Measurements from ENCODE around the gene MAP2K7.
A peak's percentile ranks its signal among the peaks of the same experiment; 100 is the strongest.
"Not testable (repeated sequence)": the region's sequence is repeated elsewhere in the genome, so short reads cannot be mapped to it uniquely, and the experiment has no call there.

MAP2K7 gene

DNA sequence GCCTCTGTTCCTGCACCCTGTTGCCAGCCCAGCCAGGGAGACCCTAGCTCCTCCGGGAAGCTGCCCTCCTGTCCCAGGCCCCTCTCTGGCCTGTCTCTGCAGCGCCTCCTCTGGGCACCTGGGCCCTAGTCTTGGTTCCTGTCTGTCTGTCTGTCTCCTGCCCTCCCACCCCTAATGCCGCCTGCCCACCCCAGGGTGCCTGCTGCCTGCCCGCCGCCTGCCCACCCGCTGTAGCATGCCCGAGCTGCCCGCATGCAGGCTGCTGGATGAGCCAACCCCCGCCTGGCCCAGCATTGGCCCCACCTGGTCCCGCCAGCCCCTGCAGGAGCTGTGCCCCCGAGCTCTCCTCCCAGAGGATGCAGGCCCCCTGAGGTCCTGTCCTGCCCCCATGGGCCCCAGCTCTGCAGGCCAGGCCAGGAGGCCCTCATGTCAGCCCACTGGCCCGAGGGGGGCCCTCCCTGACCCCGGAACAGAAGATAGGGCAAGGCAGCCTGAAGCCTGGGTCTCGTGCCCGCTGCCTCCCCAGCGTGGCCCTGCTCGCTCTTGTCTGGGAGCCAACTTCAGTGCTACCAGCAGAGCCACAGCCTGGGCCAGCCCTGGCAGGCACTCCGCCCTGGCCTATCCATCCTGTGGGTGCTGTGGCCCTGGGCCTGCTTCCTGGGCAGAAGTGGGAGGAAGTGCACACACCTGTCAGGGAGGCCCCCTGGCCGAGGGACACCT lies 5.2 kb downstream of the MAP2K7 start:
- no peak for DNase-seq

DNA sequence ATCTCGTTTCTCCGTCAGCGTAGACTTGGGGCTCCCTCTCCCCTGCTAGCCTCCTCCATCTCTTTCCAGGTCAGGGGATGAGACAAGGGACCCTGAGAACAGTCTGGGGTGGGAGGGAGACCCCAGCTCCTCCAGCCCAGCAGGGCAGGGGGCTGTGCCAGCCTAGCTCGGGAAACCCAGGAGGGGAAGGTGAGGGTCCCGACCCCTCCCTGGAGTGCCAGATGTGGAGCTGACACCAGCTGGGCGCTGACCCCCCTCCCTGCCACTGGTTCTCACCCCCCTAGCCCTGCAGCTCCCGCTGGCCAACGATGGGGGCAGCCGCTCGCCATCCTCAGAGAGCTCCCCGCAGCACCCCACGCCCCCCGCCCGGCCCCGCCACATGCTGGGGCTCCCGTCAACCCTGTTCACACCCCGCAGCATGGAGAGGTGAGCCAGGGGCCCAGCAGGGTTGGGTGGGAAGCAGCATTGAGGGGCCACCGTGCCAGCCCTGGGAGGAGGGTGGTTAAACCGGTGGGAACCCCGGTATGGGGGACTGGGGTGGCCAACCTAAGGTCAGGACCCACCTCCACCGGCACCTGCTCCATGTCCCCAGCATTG lies 5.9 kb downstream of the MAP2K7 start:
- DNase-seq, result no peak

DNA sequence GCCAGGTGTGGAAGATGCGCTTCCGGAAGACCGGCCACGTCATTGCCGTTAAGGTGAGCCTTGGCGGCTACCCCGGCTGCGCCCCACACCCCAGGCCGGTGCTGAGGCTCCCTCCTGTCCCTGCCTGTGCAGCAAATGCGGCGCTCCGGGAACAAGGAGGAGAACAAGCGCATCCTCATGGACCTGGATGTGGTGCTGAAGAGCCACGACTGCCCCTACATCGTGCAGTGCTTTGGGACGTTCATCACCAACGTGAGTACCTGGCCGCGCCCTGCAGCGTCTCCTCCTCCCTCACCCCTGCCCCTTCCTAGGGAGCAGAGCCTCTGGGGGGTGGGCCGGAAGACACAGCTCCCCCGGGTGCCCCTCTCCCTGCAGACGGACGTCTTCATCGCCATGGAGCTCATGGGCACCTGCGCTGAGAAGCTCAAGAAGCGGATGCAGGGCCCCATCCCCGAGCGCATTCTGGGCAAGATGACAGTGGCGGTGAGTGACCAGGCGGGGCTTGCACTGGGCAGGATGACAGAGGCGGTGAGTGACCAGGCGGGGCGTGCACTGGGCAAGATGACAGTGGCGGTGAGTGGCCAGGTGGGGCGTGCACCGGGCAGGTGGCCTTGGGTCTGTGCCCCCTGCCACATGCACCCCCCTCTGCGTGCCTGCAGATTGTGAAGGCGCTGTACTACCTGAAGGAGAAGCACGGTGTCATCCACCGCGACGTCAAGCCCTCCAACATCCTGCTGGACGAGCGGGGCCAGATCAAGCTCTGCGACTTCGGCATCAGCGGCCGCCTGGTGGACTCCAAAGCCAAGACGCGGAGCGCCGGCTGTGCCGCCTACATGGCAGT lies 6.9 kb downstream of the MAP2K7 start:
- no peak for DNase-seq

DNA sequence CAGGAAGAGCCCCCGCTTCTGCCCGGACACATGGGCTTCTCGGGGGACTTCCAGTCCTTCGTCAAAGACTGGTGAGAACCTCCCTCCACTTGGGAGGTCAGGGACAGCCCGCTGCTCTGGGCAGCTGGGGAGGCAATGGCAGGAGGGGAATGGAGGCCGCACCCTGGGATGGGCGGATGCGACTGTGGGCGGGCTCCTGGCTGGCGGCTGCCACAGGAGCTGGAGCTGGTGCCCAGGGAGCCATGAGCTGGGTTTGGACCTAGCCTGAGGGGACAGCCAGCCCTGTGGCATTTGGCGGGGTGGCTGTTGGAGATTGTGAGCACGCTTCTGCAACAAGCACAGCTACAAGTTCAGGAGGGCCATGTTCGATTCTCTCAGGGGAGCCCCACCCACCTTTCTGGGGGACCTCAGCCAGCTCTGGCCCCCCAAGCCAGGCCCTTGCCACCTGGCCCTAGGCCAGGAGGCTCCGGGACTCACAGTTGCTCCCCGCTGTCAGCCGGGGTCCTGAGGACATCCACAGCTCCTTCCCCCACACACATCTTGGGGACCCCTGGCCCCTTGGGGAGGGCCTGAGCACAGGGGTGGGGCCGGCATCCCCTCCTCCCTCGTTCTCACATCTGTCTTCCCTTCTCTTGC lies 7.9 kb downstream of the MAP2K7 start:
- DNase-seq, result no peak

DNA sequence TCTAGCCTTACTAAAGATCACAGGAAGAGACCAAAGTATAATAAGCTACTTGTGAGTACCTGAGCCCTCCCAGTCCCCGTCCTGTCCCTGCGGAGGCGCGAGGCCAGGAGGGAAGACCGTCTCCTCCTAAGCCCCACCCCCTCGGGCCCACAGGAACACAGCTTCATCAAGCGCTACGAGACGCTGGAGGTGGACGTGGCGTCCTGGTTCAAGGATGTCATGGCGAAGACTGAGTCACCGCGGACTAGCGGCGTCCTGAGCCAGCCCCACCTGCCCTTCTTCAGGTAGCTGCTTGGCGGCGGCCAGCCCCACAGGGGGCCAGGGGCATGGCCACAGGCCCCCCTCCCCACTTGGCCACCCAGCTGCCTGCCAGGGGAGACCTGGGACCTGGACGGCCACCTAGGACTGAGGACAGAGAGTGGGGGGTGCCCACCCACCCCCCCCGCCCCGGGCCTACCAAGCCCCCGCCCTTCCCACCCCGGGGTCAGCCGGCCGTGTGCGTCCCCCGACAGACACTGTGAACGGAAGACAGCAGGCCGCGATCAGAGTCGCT lies 8.5 kb downstream of the MAP2K7 start:
- no peak for DNase-seq

DNA sequence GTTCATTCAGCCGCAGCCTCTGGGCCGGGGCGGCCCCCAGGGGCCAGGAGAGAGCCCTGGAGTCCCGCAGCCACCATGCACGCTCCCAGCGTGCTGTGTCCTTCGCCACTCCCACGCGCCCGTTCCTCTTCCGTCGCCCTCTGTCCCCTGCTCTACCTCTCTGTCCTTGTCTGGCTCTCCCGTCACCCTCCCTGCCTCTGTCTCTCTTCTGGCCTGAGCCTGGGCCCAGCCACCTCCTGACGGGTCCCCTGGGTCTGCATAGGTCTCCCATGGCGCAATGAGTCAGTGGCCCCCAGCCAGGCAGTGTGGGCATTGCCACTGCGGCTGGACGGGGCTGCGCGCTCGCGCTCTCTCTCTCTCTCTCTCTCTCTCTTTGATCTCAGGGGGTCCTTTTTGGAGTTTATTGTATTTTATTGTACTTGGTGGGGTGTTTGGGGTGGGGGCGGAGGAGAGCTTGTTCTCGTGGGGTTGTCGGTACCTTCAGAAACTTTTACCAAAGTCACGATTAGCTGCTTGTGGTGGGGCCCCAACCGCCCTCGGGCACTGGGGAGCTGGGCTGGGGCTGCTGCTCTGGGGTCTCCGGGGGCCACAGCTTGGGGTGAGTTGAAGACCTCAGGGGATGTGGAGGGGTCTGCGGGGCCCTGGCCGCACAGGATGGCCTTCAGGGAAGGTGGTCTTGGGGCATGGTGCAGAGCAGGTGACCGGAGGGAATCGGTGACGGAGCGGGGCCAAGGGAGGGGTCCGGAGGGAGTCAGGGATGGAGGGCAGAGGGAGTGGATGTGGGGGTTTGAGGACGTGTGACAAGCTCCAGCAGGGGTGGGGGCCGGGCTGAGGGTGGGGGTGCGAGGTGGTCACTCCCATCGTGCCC lies 9.3 kb downstream of the MAP2K7 start:
- DNase-seq, result no peak

DNA sequence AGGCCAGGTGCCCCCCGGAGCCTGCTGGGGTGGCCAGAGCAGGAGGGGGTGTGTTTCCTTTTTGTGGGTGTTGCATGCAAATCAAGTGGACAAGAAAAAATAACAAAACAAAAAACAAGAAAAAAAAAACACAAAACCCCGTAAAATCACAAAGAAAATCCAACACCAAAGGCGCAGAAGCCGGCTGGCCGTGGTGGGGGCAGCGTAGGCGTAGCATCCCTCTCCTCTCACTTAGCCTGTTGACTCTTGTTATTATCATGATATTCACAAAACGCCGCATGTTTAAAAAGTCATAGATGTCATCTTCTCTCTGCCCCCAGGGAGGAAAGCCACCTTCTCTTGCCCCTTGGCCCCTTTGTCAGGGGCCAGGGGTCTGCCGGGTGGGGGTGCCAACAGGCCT lies 10.0 kb downstream of the MAP2K7 start:
- no peak for DNase-seq

DNA sequence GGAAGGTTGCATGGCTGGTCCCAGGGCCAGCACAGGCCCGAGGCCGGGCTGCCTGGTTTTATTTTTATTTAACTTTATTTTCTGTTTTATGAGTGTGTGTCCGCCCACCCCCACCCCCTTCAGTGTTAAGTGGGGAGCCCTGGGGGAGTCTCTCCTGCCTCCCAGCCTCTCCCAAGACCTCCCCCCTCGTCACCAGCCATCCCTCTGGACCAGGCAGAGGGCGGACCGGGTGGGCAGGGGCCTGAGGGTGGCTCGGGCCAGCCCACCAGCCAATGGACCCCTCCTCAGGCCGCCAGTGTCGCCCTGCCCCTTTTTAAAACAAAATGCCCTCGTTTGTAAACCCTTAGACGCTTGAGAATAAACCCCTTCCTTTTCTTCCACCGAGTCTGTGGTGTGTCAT lies 10.4 kb downstream of the MAP2K7 start:
- DNase-seq, result no peak

DNA sequence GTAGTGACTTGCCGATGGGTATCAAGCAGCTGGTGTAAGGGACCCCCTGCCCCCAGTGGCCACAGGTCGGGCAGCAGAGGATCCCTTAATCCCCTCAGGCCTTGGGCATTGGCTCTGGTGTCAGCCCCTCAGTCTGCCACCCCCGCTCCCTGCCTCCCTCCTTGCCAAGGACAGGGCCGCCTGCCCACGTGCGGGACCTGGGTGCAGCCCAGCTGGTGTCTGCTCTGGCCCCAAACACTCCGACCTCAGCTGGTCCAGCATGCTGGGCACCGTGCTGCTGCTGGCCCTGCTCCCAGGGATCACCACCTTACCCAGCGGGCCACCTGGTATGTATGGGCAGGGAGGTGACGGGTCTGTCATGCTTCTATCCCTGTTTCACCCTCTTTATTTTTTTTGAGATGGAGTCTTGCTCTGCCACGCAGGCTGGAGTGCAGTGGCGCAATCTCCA lies 10.9 kb downstream of the MAP2K7 start, which contains the start of gene TGFBR3L:
TGFBR3L (plus strand) TSS at position 233 of the 448 bp plus-strand sequence.
- DNase-seq, result no peak

DNA sequence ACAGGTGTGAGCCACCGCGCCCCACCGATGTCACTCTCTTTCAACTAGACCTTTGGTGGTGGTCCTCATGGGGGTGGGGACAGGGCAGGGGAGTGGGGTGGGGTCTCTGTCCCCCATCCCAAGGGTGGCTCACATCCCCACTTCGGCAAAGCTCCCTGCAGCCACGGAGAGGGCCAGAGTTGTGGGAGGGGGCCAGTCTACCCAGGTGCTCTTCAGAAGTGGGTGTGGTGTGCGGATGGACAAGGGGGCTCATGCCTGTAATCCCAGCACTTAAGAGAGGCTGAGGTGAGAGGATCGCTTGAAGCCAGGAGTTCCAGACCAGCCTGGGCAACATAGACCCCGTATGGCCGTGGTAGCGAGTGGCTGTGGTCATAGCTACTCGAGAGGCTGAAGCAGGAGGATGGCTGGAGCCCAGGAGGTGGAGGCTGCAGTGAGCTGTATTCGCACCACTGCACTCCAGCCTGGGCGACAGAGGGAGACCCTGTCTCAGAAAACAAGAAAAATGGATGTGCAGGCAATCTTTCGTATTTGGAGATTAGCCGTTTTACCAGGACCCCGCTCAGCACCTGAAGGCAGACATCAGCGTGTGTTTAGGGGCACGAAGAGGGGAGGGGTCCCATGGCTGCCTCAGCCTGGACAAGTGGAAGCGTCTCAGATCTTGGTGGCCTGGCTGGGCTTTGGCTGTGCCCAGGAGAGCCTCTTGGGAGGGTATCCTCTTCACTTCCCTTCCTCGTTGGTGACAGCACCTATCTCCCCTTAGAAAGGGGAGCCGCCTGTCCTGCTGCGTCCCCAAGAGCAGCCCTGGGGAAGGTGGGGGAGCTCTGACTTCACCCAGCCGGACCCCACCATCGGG lies 11.8 kb downstream of the MAP2K7 start:
- no peak for DNase-seq

DNA sequence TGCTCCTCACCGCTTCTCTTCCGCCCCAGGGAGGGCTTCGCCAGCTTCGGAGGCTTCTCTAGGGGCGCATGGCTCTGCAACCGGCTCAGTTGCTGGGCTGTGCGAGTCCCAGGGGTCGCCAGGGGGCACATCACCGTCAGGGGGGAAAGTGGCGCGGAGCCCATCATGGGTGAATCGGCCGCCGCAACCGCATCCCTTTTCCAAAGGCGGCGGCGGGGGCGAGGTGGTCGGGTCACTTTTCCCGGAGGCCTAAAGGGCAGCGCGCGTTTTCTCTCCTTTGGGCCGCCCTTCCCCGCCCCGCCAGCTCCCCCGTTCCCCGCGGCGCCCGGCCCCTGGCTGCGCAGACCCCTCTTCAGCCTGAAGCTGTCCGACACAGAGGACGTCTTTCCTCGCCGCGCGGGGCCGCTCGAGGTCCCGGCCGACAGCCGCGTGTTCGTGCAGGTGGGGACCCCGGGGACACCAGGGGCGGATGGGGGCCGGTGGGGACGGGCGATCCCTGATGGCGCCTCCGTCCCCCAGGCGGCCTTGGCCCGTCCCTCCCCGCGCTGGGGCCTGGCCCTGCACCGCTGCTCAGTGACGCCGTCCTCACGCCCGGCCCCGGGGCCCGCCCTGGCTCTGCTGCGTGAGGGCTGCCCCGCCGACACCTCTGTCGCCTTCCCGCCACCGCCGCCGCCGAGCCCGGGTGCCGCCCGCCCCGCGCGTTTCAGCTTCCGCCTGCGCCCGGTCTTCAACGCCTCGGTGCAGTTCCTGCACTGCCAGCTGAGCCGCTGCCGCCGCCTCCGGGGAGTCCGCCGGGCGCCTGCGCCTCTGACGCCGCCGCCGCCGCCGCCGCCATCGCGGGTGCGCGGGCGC lies 12.7 kb downstream of the MAP2K7 start:
- no peak for DNase-seq

DNA sequence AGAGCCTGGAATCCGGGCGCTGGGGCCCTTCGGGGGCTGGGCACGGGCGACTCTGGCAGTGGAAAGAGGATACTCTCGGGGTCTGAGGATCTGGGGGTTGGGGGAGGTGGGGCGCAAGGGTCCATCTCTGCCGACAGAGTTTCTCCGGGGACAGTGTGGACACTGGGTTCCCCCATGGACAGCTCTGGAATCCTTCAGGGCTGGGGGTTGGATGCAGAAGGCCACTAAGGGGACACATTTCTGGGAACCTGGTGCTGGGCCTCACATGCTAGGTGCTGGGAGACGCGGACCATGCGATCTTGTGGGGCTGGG lies 13.2 kb downstream of the MAP2K7 start:
- DNase-seq, result no peak

DNA sequence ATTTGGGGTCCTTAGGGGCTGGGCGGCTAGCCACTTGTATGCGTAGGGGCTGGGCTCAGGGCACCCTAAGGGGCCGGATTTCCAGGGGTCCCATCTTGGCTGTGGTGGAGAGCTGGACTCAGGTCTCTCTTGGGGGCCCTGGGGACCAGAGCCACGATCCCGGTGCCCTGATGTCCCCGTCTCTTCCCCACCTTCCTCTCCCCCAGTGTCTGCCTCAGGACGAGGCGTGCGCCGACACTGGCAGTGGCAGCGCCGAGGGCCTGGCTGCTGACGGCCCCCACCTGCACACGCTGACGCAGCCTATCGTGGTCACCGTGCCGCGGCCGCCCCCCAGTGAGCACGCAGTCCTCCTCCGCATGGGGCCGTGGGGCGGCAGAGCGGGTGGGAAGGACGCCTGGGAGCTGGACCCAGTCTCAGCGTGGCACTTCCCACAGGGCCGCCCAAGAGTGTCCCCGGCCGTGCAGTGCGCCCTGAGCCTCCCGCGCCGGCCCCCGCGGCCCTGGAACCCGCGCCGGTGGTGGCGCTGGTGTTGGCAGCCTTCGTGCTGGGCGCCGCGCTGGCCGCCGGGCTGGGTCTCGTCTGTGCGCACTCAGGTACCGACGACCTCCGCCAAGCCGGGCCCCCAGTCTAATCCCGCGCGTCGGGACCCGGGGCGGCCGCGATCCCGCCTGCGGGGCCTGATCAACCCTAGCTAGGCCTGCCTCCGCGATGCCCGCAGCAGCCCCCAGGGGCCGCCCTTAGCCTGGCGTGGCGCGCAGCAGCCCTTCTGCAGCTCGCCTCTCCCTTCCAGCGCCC lies 13.8 kb downstream of the MAP2K7 start:
- DNase-seq, result peak; percentile 39 to 72

DNA sequence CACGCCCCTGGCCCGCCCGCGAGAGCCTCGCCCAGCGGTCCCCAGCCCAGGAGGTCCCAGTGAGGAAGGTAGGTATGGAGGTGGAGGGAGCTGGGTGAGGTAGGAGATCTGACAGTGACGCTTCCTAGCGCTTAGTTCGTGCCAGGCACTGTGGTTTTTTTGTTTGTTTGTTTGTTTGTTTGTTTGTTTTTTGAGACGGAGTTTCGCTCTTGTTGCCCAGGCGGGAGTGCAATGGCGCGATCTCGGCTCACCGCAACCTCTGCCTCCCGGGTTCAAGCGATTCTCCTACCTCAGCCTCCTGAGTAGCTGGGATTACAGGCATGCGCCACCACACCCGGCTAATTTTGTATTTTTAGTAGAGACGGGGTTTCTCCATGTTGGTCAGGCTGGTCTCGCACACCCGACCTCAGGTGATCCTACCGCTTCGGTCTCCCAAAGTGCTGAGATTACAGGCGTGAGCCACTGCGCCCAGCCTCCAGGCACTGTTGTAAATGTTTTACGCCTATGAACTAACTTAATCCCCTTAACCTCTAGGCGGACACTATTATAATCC lies 14.5 kb downstream of the MAP2K7 start:
- not testable (repeated sequence) for DNase-seq

DNA sequence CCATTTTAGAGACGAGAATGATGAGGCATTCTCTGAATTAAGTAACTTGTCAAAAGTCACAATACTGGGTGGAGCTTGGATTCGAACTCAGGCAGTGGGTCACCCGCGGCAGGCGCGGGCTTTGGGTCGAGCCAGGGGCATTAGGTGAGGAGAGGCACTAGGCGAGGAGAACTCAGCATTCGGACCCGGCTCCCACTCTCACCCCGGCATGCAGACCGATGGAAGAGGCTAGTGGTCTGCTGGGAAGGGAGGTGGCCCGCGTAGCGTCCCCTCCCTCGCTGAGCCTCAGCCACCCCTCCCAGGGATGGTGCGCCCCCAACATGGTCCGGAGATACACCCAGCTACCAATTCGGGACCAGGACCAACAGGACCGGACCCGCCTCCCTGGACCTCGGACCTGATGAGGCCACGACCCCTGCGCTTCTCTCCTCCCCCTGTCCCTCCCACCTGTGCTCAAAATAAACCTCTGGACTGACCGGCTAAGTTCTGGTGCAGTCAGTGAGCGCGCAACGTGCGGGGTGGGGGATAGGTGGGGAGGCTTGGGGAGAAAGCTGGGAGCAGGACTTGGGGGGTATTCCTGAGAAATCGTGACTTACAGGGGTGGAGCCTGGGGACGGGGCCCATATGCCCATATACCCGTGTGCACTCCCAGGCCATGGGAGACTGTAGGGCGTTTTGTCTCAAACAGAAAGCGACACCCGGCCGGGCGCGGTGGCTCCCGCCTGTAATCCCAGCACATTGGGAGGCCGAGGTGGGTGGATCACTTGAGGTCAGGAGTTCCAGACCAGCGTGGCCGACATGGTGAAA lies 15.1 kb downstream of the MAP2K7 start:
- DNase-seq, result no peak

DNA sequence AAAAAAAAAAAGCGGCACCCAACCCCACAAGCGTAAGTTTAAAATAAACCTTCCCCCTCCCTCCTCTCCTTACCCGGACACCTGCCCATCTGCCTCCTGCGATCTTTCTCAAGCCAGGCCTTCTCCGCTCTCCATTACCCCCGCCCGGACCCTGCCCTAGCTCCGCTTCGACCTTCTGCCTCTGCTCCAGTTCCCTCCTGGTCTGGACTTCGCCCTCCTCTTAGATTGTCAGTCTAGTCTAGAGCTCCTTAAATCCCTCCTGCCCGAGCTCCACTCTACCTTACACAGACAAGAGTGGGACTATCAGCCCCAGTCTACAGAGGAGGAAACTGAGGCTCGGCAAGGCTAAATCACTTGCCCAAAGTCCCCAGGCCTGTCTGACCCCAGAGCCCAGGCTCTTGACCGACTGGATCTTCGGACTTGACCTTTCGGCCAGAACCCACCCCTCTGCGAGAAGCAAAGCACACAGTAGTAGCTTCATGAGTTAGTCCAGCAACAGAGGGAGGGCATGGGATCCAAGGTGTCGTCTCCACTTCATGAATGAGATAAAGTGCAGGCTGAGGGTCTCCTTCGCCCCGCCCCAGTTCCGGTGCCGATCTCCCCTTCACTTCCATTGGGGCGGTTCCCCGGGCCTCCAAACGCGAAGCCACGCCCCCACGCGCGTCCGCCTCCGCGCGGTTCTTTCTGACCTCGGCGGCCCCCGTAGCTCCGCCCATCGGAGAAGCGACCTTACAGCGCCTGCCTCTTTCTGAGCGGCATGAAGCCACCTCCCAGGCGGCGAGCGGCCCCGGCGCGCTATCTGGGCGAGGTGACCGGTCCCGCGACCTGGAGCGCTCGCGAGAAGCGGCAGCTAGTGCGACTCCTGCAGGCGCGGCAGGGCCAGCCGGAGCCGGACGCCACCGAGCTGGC lies 16.2 kb downstream of the MAP2K7 start, which contains the start of gene SNAPC2:
SNAPC2 (plus strand) TSS at position 729 of the 909 bp plus-strand sequence; CDS start at position 758, 29 bp downstream.
- DNase-seq, result peak; percentile 83 to 86

All from NCI-H1930 (cell line).